Astrocyte (in vitro differentiated cells and primary cell): ENCODE data around the gene VAV2.

Experiments used
- EZH2 ChIP-seq: IDR thresholded peaks from 2 replicates; pipeline ENCODE4 v1.6.1; 2012; ENCODE audit warnings: mild to moderate bottlenecking, low read length, inconsistent platforms; ENCODE audit not compliant: insufficient read depth
- TF ChIP-seq, protein P1 (sequence below): IDR thresholded peaks from 2 replicates; pipeline ENCODE4 v1.5.1; 2011; ENCODE audit warnings: low read depth, mild to moderate bottlenecking, inconsistent platforms, low read length, moderate library complexity; ENCODE audit not compliant: insufficient read depth

DNA sequence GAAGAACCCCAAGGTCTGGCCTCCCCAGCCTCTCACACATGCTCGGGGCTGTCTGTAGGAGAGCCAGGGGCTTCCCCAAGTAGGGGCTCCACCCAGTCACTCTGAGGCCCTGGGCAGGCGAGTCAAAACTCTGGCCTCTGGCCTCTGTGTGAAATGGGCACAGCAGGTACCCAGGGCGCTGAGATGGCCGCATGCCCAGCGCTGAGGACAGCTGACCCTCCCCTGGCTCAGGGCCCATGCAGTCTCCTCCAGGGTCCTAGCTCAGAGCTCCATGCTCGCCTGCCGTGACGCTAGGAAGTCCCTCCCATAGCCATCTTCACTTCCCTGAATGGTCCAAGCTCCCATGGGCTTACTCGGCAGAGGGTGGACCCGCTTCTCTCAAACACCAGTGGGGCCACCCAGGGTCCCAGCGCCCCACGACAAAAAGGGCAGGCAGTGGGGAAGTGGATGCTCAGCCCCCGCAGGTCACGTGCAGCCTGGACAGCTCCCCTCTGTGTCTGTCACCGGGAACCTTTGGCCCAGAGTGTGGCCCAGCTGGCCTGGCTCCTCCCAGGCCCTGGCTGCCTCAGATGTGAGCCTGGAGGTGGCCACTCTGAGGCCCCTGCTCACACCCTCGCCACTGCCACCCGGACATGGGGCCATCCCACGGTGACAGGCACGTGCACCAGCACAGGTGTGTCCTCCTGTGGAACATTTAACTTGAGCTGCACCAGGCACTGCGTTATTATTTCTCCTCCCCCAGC lies 12.2 kb upstream of the VAV2 start:
- TF ChIP-seq, protein P1, sequence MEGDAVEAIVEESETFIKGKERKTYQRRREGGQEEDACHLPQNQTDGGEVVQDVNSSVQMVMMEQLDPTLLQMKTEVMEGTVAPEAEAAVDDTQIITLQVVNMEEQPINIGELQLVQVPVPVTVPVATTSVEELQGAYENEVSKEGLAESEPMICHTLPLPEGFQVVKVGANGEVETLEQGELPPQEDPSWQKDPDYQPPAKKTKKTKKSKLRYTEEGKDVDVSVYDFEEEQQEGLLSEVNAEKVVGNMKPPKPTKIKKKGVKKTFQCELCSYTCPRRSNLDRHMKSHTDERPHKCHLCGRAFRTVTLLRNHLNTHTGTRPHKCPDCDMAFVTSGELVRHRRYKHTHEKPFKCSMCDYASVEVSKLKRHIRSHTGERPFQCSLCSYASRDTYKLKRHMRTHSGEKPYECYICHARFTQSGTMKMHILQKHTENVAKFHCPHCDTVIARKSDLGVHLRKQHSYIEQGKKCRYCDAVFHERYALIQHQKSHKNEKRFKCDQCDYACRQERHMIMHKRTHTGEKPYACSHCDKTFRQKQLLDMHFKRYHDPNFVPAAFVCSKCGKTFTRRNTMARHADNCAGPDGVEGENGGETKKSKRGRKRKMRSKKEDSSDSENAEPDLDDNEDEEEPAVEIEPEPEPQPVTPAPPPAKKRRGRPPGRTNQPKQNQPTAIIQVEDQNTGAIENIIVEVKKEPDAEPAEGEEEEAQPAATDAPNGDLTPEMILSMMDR: no peak
- no peak for TF ChIP-seq EZH2
